Mesendoderm (in vitro differentiated cells): ENCODE measurements around the gene DOCK7.
"Not testable (repeated sequence)": the region's sequence is repeated elsewhere in the genome, so short reads cannot be mapped to it uniquely, and the experiment has no call there.

Experiments
- DNase-seq: peaks from one replicate; pipeline ENCODE4 v3.0.0; 2013
- H2AK5ac ChIP-seq: 2 replicates; pipeline ENCODE4 v1.6.1; 2013; ENCODE audit warnings: low read length, inconsistent platforms
- H2BK120ac ChIP-seq: 2 replicates; pipeline ENCODE4 v1.6.1; 2013; ENCODE audit warnings: low read depth, mild to moderate bottlenecking, low read length, moderate library complexity, mixed read lengths
- H2BK15ac ChIP-seq: replicated peaks from 2 replicates; pipeline ENCODE4 v1.6.1; 2013; ENCODE audit warnings: low read depth, mild to moderate bottlenecking, moderate library complexity
- H2BK5ac ChIP-seq: 2 replicates; pipeline ENCODE4 v1.6.1; 2013; ENCODE audit warnings: low read length, inconsistent platforms
- H3K18ac ChIP-seq: 2 replicates; pipeline ENCODE4 v1.6.1; 2013; ENCODE audit warnings: mild to moderate bottlenecking, low read length, mixed read lengths
- H3K23ac ChIP-seq: one replicate; pipeline ENCODE4 v1.6.1; 2013; ENCODE audit warnings: low read length
- H3K27ac ChIP-seq: 2 replicates; pipeline ENCODE4 v1.5.1; 2013; ENCODE audit warnings: low read depth, mild to moderate bottlenecking, inconsistent platforms, low read length, moderate library complexity
- H3K27me3 ChIP-seq: 2 replicates; pipeline ENCODE4 v1.6.1; 2013; ENCODE audit warnings: low read length, control low read depth, mild to moderate bottlenecking, inconsistent platforms; ENCODE audit not compliant: insufficient read depth, poor library complexity
- H3K36me3 ChIP-seq: 2 replicates; pipeline ENCODE4 v1.6.1; 2013; ENCODE audit warnings: low read length, inconsistent platforms; ENCODE audit not compliant: control insufficient read depth, insufficient read depth
- H3K4ac ChIP-seq: one replicate; pipeline ENCODE4 v1.6.1; 2013; ENCODE audit warnings: low read depth, mild to moderate bottlenecking, low read length, moderate library complexity
- H3K4me1 ChIP-seq: 2 replicates; pipeline ENCODE4 v1.6.1; 2013; ENCODE audit warnings: low read depth, low read length, inconsistent platforms; ENCODE audit not compliant: control insufficient read depth
- H3K4me2 ChIP-seq: 2 replicates; pipeline ENCODE4 v1.6.1; 2013; ENCODE audit warnings: low read length
- H3K4me3 ChIP-seq: 2 replicates; pipeline ENCODE4 v1.5.1; 2013; ENCODE audit warnings: mild to moderate bottlenecking, low read length
- H3K56ac ChIP-seq: one replicate; pipeline ENCODE4 v1.6.1; 2013; ENCODE audit warnings: low read length
- H3K79me1 ChIP-seq: 2 replicates; pipeline ENCODE4 v1.6.1; 2013; ENCODE audit warnings: low read length, inconsistent platforms
- H3K79me2 ChIP-seq: 2 replicates; pipeline ENCODE4 v1.6.1; 2013; ENCODE audit warnings: mild to moderate bottlenecking, low read length; ENCODE audit not compliant: control insufficient read depth, insufficient read depth
- H3K9ac ChIP-seq: 2 replicates; pipeline ENCODE4 v1.6.1; 2013; ENCODE audit warnings: low read length, inconsistent platforms
- H4K5ac ChIP-seq: one replicate; pipeline ENCODE4 v1.6.1; 2013; ENCODE audit warnings: low read length
- H4K8ac ChIP-seq: one replicate; pipeline ENCODE4 v1.6.1; 2013; ENCODE audit warnings: low read depth, mild to moderate bottlenecking, control low read depth, low read length, moderate library complexity
- WGBS: extraction: QIAGEN DNeasy Blood & Tissue Kit; methylation state at CpG from one replicate; pipeline ENCODE4 v1.1.7; 2013; ENCODE audit warnings: low lambda C conversion rate, missing lambda C conversion rate; ENCODE audit not compliant: insufficient coverage; ENCODE audit errors: extremely low coverage; 5-methylcytosine and 5-hydroxymethylcytosine counted together

The DOCK7 gene

GRCh38 chr1:62720946-62721554 is 32.9 kb upstream of the DOCK7 start:
- Histone ChIP-seq H2BK120ac (no peak overlapping the region), H2AK5ac (no peak overlapping the region), H3K27me3 (no peaks in the 10 kb centered on the region), H3K9ac (no peak overlapping the region), H2BK5ac (no peak overlapping the region), H3K18ac (no peak overlapping the region), H3K4me1 (no peaks in the 10 kb centered on the region), H4K5ac (no peak overlapping the region), H3K36me3 (no peaks in the 10 kb centered on the region), H2BK15ac (no peak overlapping the region), H3K79me2 (no peaks in the 10 kb centered on the region), H4K8ac (peak overlapping the region; percentile 6), H3K4me2 (no peak overlapping the region), H3K4me3 (no peak overlapping the region), H3K4ac (no peak overlapping the region), H3K23ac (no peak overlapping the region), H3K27ac (peak overlapping the region; percentile 12), H3K79me1 (no peaks in the 10 kb centered on the region), H3K56ac (peak overlapping the region; percentile 25)
- peak; percentile 42 for DNase-seq
- WGBS, result no CpG with 5 or more reads among the region's 4 CpGs

DNA sequence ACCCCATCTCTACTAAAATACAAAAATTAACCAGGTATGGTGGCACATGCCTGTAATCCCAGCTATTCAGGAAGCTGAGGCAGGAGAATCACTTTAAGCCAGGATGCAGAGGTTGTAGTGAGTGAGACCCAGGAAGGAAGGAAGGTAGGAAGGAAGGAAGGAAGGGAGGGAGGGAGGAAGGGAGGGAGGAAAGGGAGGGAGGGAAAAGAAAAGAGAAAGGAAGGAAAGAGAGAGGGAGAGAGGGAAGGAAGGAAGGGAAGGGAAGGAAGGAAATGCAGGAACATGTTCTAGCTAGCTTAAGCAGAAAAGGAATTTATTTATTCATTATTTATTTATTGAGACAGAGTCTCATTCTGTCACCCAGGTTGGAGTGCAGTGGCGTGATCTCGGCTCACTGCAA is 30.2 kb upstream of the DOCK7 start:
- H3K27me3 ChIP-seq, H2BK120ac ChIP-seq, H3K79me2 ChIP-seq, H3K4me1 ChIP-seq, H3K4me2 ChIP-seq, H3K18ac ChIP-seq, DNase-seq, H3K79me1 ChIP-seq, H3K4me3 ChIP-seq, H3K27ac ChIP-seq, H2BK5ac ChIP-seq, H4K8ac ChIP-seq, H3K23ac ChIP-seq, H2BK15ac ChIP-seq, H3K36me3 ChIP-seq, H3K56ac ChIP-seq, H3K9ac ChIP-seq, H2AK5ac ChIP-seq, H4K5ac ChIP-seq, H3K4ac ChIP-seq: not testable (repeated sequence)
- WGBS, result no CpG with 5 or more reads among the region's 2 CpGs

DNA sequence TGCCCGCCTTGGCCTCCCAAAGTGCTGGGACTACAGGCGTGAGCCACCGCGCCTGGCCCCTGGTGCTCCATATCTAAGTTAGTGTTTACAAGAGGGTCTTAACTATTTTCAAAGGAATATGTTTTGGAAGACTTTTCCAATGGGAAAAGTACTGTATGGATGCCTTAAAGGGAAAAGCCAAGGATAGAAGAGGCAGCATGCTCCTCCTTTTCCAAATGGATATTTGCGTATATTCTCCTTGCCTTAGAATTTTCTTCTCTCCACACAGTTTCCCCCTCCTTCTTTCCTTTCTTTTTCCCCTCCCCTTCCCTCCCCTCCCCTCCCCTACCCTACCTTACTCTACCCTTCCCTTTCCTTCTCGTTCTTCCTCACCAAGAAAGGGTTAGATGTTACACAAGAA is 29.3 kb upstream of the DOCK7 start:
- H3K36me3 ChIP-seq, result no peaks in the 10 kb centered on the region
- no peaks in the 10 kb centered on the region for H3K4me1 ChIP-seq
- H3K4me3 ChIP-seq, result no peak overlapping the region
- 100% methylated on average over 1 of the region's 6 CpGs for WGBS
- H2AK5ac ChIP-seq, result no peak overlapping the region
- no peaks in the 10 kb centered on the region for H3K27me3 ChIP-seq
- no peak overlapping the region for H3K56ac ChIP-seq
- H3K4ac ChIP-seq, result no peak overlapping the region
- no peak overlapping the region for H3K23ac ChIP-seq
- no peak overlapping the region for H4K5ac ChIP-seq
- no peak overlapping the region for H3K18ac ChIP-seq
- H2BK5ac ChIP-seq, result no peak overlapping the region
- no peak overlapping the region for H3K4me2 ChIP-seq
- H2BK120ac ChIP-seq, result no peak overlapping the region
- H3K79me1 ChIP-seq, result no peaks in the 10 kb centered on the region
- H2BK15ac ChIP-seq, result no peak overlapping the region
- no peaks in the 10 kb centered on the region for H3K79me2 ChIP-seq
- H3K9ac ChIP-seq, result no peak overlapping the region
- no peak overlapping the region for H3K27ac ChIP-seq
- no peak for DNase-seq
- H4K8ac ChIP-seq, result no peak overlapping the region

DNA sequence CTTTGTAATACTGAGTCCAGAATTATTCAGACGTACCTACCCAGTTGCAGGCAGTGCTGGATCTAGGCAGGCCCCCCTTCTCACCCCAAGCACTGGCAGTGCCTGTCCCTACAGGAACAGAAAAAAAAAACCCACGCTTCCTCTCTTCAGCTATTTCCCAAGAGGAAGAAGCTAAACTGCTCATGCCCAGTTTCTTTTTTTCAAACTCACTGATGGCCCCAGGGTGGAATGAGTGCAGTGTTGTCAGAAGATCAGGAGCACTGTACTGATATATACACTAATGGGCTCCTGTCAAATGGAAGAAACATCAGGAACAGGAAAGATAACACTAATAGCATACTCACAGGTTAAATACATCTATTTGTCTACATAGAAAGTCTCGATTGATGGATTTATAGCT is 28.2 kb upstream of the DOCK7 start:
- no peak overlapping the region for H3K4ac ChIP-seq
- no peak overlapping the region for H3K23ac ChIP-seq
- no peaks in the 10 kb centered on the region for H3K4me1 ChIP-seq
- no peak overlapping the region for H3K9ac ChIP-seq
- H2BK120ac ChIP-seq, result no peak overlapping the region
- no peak for DNase-seq
- no peaks in the 10 kb centered on the region for H3K36me3 ChIP-seq
- H2AK5ac ChIP-seq, result no peak overlapping the region
- H3K79me1 ChIP-seq, result no peaks in the 10 kb centered on the region
- H4K5ac ChIP-seq, result no peak overlapping the region
- no CpG with 5 or more reads among the region's 3 CpGs for WGBS
- no peak overlapping the region for H3K18ac ChIP-seq
- no peaks in the 10 kb centered on the region for H3K79me2 ChIP-seq
- H3K27me3 ChIP-seq, result no peaks in the 10 kb centered on the region
- no peak overlapping the region for H3K4me3 ChIP-seq
- H3K4me2 ChIP-seq, result no peak overlapping the region
- no peak overlapping the region for H4K8ac ChIP-seq
- no peak overlapping the region for H3K27ac ChIP-seq
- H2BK15ac ChIP-seq, result no peak overlapping the region
- no peak overlapping the region for H2BK5ac ChIP-seq
- H3K56ac ChIP-seq, result no peak overlapping the region

DNA sequence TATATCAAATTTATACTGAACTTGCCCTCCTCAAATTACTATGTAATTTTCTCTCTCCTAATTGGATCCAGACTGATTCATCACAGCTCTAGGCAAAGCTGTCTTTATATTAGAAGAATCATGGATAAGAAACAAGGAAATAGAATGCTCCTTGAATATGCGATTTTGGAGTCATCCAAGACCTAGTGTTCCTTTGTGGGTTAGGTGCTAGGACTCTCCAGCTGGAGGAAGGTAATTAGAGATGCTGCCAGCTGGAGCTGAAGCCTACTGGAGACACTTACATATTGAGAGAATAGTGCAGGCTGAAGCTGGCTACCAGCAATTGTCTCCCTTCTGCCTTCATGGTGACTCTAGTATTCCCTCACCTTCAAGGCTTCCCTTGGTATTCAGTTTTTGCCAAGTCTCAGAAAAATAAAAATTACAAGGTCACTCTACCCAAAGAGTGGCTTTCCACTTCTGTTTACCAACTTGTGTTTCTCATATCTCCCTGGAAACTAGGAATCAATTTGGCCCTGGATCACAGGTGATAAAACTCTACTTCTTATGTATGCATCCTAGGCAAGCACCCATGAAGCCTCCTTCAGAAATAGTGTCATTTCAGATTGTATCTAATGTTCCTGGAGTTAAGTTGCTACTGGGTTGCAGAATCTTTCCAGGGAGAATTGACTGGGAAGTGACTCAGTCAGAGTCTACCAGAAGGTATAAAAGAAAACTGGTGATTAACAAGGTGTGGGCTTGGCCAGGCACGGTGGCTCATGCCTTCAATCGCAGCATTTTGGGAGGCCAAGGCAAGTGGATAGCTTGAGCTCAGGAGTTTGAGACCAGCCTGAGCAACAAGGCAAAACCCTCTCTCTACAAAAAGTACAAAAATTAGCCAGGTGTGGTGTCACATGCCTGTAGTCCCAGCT is 24.4 kb upstream of the DOCK7 start:
- no peak overlapping the region for H2BK15ac ChIP-seq
- H3K9ac ChIP-seq, result no peak overlapping the region
- H3K23ac ChIP-seq, result no peak overlapping the region
- no peak overlapping the region for H3K56ac ChIP-seq
- H2BK120ac ChIP-seq, result no peak overlapping the region
- no peak overlapping the region for H4K5ac ChIP-seq
- H3K4me3 ChIP-seq, result no peak overlapping the region
- H2BK5ac ChIP-seq, result no peak overlapping the region
- no peaks in the 10 kb centered on the region for H3K79me2 ChIP-seq
- H2AK5ac ChIP-seq, result no peak overlapping the region
- no peaks in the 10 kb centered on the region for H3K4me1 ChIP-seq
- H3K18ac ChIP-seq, result no peak overlapping the region
- H3K27me3 ChIP-seq, result no peaks in the 10 kb centered on the region
- H3K79me1 ChIP-seq, result no peaks in the 10 kb centered on the region
- no peak overlapping the region for H3K4me2 ChIP-seq
- no peak overlapping the region for H3K27ac ChIP-seq
- H4K8ac ChIP-seq, result no peak overlapping the region
- WGBS, result no CpG with 5 or more reads among the region's 3 CpGs
- H3K4ac ChIP-seq, result no peak overlapping the region
- DNase-seq, result no peak
- no peaks in the 10 kb centered on the region for H3K36me3 ChIP-seq
